Measurements from ENCODE around the gene UCN3. TPM values are rescaled to one million over a fixed set of nuclear protein-coding genes. Genes with fewer than 3 reads are reported as not detected.
"Not testable (repeated sequence)": the region's sequence is repeated elsewhere in the genome, so short reads cannot be mapped to it uniquely, and the experiment has no call there.

The UCN3 gene
- total and polyA plus RNA-seq, 10 of the 15 experiments (the other 5 are each of a cell fraction or from before 2014, with no cell fraction given), result not detected

- Histone ChIP-seq H3K4me3 (no peak overlapping the region), H3K79me2 (ENCODE audit: control insufficient read depth, insufficient read depth, low read length) (no peaks in the 10 kb centered on the region), H2AFZ (ENCODE audit: control insufficient read depth, low read depth, low read length) (no peak overlapping the region), H3K27me3 (replicated peaks in 1 of 2; ENCODE audit: control insufficient read depth in 2 of 2, insufficient read depth in 2 of 2, low read length in 1 of 2) (peaks cover 0 to 6% of the 10 kb centered on the region in 2 experiments; a peak in 1 of 4 replicates), H3K4me2 (ENCODE audit: control insufficient read depth, insufficient read depth) (no peak overlapping the region), H3K36me3 (ENCODE audit: control insufficient read depth in 2 of 2, insufficient read depth in 2 of 2, low read length in 1 of 2) (no peaks in the 10 kb centered on the region), H4K20me1 (ENCODE audit: control insufficient read depth, insufficient read depth) (no peaks in the 10 kb centered on the region), H3K9me3 (replicated peaks; ENCODE audit: control insufficient read depth, insufficient read depth, low read length) (peaks cover 3% of the 10 kb centered on the region; the same call in 1 of the 3 replicates), H3K9ac (ENCODE audit: control insufficient read depth, insufficient read depth, low read length) (no peak overlapping the region), H3K4me1 (ENCODE audit: control insufficient read depth, insufficient read depth, low read length) (no peaks in the 10 kb centered on the region), H3K27ac (ENCODE audit: control insufficient read depth, insufficient read depth) (no peak overlapping the region)
- FAIRE-seq (no peak), ATAC-seq (no peak), DNase-seq (ENCODE audit: low read depth, low spot score) (no peak)
- CTCF ChIA-PET, result interaction anchor here (1.4 to 1.6 kb wide), 2 partner anchors 17 to 28 kb away, joined by 3 to 5 read pairs; no protein-coding TSS in a partner anchor
- RAD21 ChIA-PET (ENCODE audit: unreplicated experiment), result no interaction called here
- POLR2A ChIA-PET, result no interaction called here
- intact Hi-C loops (cut with micrococcal nuclease; ENCODE audit: unreplicated experiment) (no loop called here), in situ Hi-C loops (cut with MboI) (no loop called here)
- SMC1A ChIA-PET (ENCODE audit: uncharacterized antibody, unreplicated experiment), result no interaction called here
- 0% methylated on average over 1 of the region's 1 CpG for WGBS (ENCODE audit: insufficient coverage, insufficient replicate concordance, low lambda C conversion rate, missing lambda C conversion rate)
- no TSS peak for BruUV-seq (replicated peaks)
- TF ChIP-seq SUPT20H (IDR thresholded peaks at IDR 0.05; ENCODE audit: borderline replicate concordance, control insufficient read depth, low read depth, low read length) (no peak), ZSCAN29 (IDR thresholded peaks at IDR 0.05) (no peak), ELK1 (IDR thresholded peaks at IDR 0.05; ENCODE audit: low read depth, low read length) (no peak), TBL1XR1 (IDR thresholded peaks at IDR 0.05; ENCODE audit: low read depth, low read length) (no peak), RAD51 (IDR thresholded peaks at IDR 0.05) (no peak), NR2F1 (conservative IDR thresholded peaks at IDR 0.05) (no peak), NFIC (IDR thresholded peaks at IDR 0.05; ENCODE audit: low read depth, low read length) (no peak), CREM (IDR thresholded peaks at IDR 0.05; ENCODE audit: low read depth) (no peak)
- TF ChIP-seq, protein P1, sequence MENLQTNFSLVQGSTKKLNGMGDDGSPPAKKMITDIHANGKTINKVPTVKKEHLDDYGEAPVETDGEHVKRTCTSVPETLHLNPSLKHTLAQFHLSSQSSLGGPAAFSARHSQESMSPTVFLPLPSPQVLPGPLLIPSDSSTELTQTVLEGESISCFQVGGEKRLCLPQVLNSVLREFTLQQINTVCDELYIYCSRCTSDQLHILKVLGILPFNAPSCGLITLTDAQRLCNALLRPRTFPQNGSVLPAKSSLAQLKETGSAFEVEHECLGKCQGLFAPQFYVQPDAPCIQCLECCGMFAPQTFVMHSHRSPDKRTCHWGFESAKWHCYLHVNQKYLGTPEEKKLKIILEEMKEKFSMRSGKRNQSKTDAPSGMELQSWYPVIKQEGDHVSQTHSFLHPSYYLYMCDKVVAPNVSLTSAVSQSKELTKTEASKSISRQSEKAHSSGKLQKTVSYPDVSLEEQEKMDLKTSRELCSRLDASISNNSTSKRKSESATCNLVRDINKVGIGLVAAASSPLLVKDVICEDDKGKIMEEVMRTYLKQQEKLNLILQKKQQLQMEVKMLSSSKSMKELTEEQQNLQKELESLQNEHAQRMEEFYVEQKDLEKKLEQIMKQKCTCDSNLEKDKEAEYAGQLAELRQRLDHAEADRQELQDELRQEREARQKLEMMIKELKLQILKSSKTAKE (IDR thresholded peaks at IDR 0.05; ENCODE audit: low read depth, poor library complexity, severe bottlenecking), result no peak
Measured at GRCh38 chr10:5406918-5407317, 42.2 kb downstream of the UCN3 start.

DNA sequence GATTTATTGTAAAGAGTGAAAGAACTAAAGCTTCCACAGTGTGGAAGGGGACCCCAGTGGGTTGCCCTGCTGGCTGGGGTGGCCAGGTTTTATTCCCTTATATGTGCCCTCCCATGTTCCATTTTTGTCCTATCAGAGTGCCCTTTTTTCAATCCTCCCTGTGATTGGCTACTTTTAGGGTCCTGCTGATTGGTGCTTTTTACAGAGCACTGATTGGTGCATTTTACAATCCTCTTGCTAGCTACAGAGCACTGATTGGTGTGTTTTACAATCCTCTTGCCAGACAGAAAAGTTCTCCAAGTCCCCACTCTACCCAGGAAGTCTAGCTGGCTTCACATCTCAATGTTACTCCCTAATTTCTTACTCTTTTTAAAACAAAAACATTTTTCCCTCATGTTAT is 46.0 kb downstream of the UCN3 start:
- FAIRE-seq; H4K20me1 ChIP-seq (ENCODE audit: control insufficient read depth, insufficient read depth); in situ Hi-C loops (cut with MboI); intact Hi-C loops (cut with micrococcal nuclease; ENCODE audit: unreplicated experiment); H3K36me3 ChIP-seq (ENCODE audit: control insufficient read depth in 2 of 2, insufficient read depth in 2 of 2, low read length in 1 of 2); H3K9me3 ChIP-seq (replicated peaks; ENCODE audit: control insufficient read depth, insufficient read depth, low read length); H3K4me2 ChIP-seq (ENCODE audit: control insufficient read depth, insufficient read depth); BruUV-seq (replicated peaks); H3K4me1 ChIP-seq (ENCODE audit: control insufficient read depth, insufficient read depth, low read length); H3K27me3 ChIP-seq (replicated peaks in 1 of 2; ENCODE audit: control insufficient read depth in 2 of 2, insufficient read depth in 2 of 2, low read length in 1 of 2); DNase-seq (ENCODE audit: low read depth, low spot score); H3K9ac ChIP-seq (ENCODE audit: control insufficient read depth, insufficient read depth, low read length); H2AFZ ChIP-seq (ENCODE audit: control insufficient read depth, low read depth, low read length); H3K27ac ChIP-seq (ENCODE audit: control insufficient read depth, insufficient read depth); ATAC-seq; H3K4me3 ChIP-seq: not testable (repeated sequence)
- ChIA-PET SMC1A (ENCODE audit: uncharacterized antibody, unreplicated experiment) (interaction anchor here (1.3 kb wide), 1 partner anchor 16 kb away, joined by 4 read pairs; no protein-coding TSS in a partner anchor), CTCF (interaction anchor here (0.6 to 1.6 kb wide), 3 partner anchors 14 to 402 kb away, joined by 3 to 5 read pairs (median 5); no protein-coding TSS in a partner anchor), POLR2A (interaction anchor here (0.6 kb wide), 1 partner anchor 166 kb away, joined by 3 read pairs; no protein-coding TSS in a partner anchor), RAD21 (ENCODE audit: unreplicated experiment) (interaction anchor here (0.8 kb wide), 1 partner anchor 479 kb away, joined by 3 read pairs; the partner anchor contains the start of genes ANKRD16 and FBH1)
- peaks cover 10% of the 10 kb centered on the region for H3K79me2 ChIP-seq (ENCODE audit: control insufficient read depth, insufficient read depth, low read length)

All from GM12878 (cell line).